ENCODE results near the gene NUDT4.
"Not testable (repeated sequence)": the region's sequence is repeated elsewhere in the genome, so short reads cannot be mapped to it uniquely, and the experiment has no call there.

NUDT4 gene

GRCh38 chr12:93427779-93428564 lies 50.2 kb downstream of the NUDT4 start:
- DNase-seq (ENCODE audit: low read depth, low spot score) = no peak

- no peak for DNase-seq (ENCODE audit: low read depth, low spot score)
Observed at GRCh38 chr12:93429448-93429847, 51.7 kb downstream of the NUDT4 start.

GRCh38 chr12:93429852-93430251 lies 52.1 kb downstream of the NUDT4 start:
- no peak for DNase-seq (ENCODE audit: low read depth, low spot score)

- no peak for DNase-seq (ENCODE audit: low read depth, low spot score)
Observed at GRCh38 chr12:93430280-93430679, 52.6 kb downstream of the NUDT4 start.

GRCh38 chr12:93432031-93432430 lies 54.3 kb downstream of the NUDT4 start:
- DNase-seq (ENCODE audit: low read depth, low spot score) = not testable (repeated sequence)

- DNase-seq (ENCODE audit: low read depth, low spot score) = no peak
Observed at GRCh38 chr12:93434256-93434865, 56.6 kb downstream of the NUDT4 start.

GRCh38 chr12:93438266-93439050 lies 60.7 kb downstream of the NUDT4 start:
- DNase-seq (ENCODE audit: low read depth, low spot score) = no peak

- DNase-seq (ENCODE audit: low read depth, low spot score) = no peak
Observed at GRCh38 chr12:93440043-93440835, 62.5 kb downstream of the NUDT4 start.

- no peak for DNase-seq (ENCODE audit: low read depth, low spot score)
Observed at GRCh38 chr12:93441081-93441616, 63.4 kb downstream of the NUDT4 start.

GRCh38 chr12:93441617-93442410 lies 64.1 kb downstream of the NUDT4 start, which contains the start of gene UBE2N:
Gene UBE2N (minus strand): TSS chr12:93441947. CDS start chr12:93441884, 63 bp downstream.
- DNase-seq (ENCODE audit: low read depth, low spot score) = peak; percentile 75

- no peak for DNase-seq (ENCODE audit: low read depth, low spot score)
Observed at GRCh38 chr12:93442411-93443340, 65.0 kb downstream of the NUDT4 start.

GRCh38 chr12:93443576-93443975 lies 65.9 kb downstream of the NUDT4 start:
- no peak for DNase-seq (ENCODE audit: low read depth, low spot score)

- no peak for DNase-seq (ENCODE audit: low read depth, low spot score)
Observed at GRCh38 chr12:93447555-93448290, 70.0 kb downstream of the NUDT4 start.

- DNase-seq (ENCODE audit: low read depth, low spot score) = no peak
Observed at GRCh38 chr12:93448796-93449195, 71.1 kb downstream of the NUDT4 start.

GRCh38 chr12:93449277-93449676 lies 71.6 kb downstream of the NUDT4 start:
- no peak for DNase-seq (ENCODE audit: low read depth, low spot score)

GRCh38 chr12:93451423-93452158 lies 73.9 kb downstream of the NUDT4 start:
- DNase-seq (ENCODE audit: low read depth, low spot score) = no peak

GRCh38 chr12:93453633-93454032 lies 75.9 kb downstream of the NUDT4 start:
- DNase-seq (ENCODE audit: low read depth, low spot score) = no peak

- DNase-seq (ENCODE audit: low read depth, low spot score) = no peak
Observed at GRCh38 chr12:93456077-93456476, 78.4 kb downstream of the NUDT4 start.

Measured in brain pericyte (primary cell).